Keratinocyte (primary cell): ENCODE results near the gene UBL5. TPM values are rescaled to one million over a fixed set of nuclear protein-coding genes. Genes with fewer than 3 reads are reported as not detected.
A peak's percentile ranks its signal among the peaks of the same experiment; 100 is the strongest.

Experiments
- DNase-seq: peaks from one replicate; pipeline ENCODE4 v3.0.0-alpha.2; 2011; ENCODE audit warnings: low read depth, missing footprints, low spot score
- FAIRE-seq: peaks from 2 replicates; lab custom pipeline; 2011; peaks lifted over from hg19 to GRCh38; lab: Jason Lieb, UNC
- H2AFZ ChIP-seq: 2 replicates; pipeline ENCODE4 v1.6.0; 2012; ENCODE audit warnings: low read length, control low read depth, inconsistent platforms; ENCODE audit not compliant: control insufficient read depth
- H3K27ac ChIP-seq: 2 replicates; pipeline ENCODE4 v1.5.1; 2011; ENCODE audit warnings: low read length; ENCODE audit not compliant: control insufficient read depth, insufficient read depth
- H3K27me3 ChIP-seq: 3 replicates; pipeline ENCODE4 v1.6.0; 2011; ENCODE audit warnings: low read length; ENCODE audit not compliant: control insufficient read depth, insufficient read depth; ENCODE audit errors: extremely low read depth
- H3K36me3 ChIP-seq, 2 experiments: 2 replicates in 1 of 2; 3 replicates in 1 of 2; pipeline ENCODE4 v1.5.1; 2011; ENCODE audit warnings: low read length in 2 of 2, mild to moderate bottlenecking in 1 of 2; ENCODE audit not compliant: control insufficient read depth in 2 of 2, insufficient read depth in 2 of 2; ENCODE audit errors: extremely low read depth in 1 of 2
- H3K4me1 ChIP-seq: 3 replicates; pipeline ENCODE4 v1.5.1; 2011; ENCODE audit warnings: low read length; ENCODE audit not compliant: control insufficient read depth, insufficient read depth; ENCODE audit errors: extremely low read depth
- H3K4me2 ChIP-seq: 3 replicates; pipeline ENCODE4 v1.6.0; 2011; ENCODE audit warnings: low read depth, low read length; ENCODE audit not compliant: control insufficient read depth, insufficient read depth; ENCODE audit errors: extremely low read depth
- H3K4me3 ChIP-seq, 3 experiments: fragments of 200-600 bp in 1 of 3; sonication (generic) in 1 of 3; 2 replicates in 2 of 3; 3 replicates in 1 of 3; pipeline ENCODE4 v1.5.1; 2011 to 2016; ENCODE audit warnings: low read length in 3 of 3, mild to moderate bottlenecking in 3 of 3, control low read depth in 2 of 3, inconsistent platforms in 1 of 3, low read depth in 1 of 3, mixed read lengths in 1 of 3, mixed run types in 1 of 3, moderate library complexity in 1 of 3; ENCODE audit not compliant: control insufficient read depth in 2 of 3, insufficient read depth in 2 of 3; ENCODE audit errors: extremely low read depth in 1 of 3
- H3K79me2 ChIP-seq: 2 replicates; pipeline ENCODE4 v1.6.0; 2012; ENCODE audit warnings: low read length; ENCODE audit not compliant: control insufficient read depth, insufficient read depth
- H3K9ac ChIP-seq: 3 replicates; pipeline ENCODE4 v1.6.0; 2011; ENCODE audit warnings: low read length; ENCODE audit not compliant: control insufficient read depth, insufficient read depth; ENCODE audit errors: extremely low read depth
- H3K9me1 ChIP-seq: 3 replicates; pipeline ENCODE4 v1.6.0; 2011; ENCODE audit warnings: low read length; ENCODE audit not compliant: control insufficient read depth, insufficient read depth; ENCODE audit errors: extremely low read depth
- H3K9me3 ChIP-seq: 2 replicates; pipeline ENCODE4 v1.5.1; 2012; ENCODE audit warnings: low read depth, low read length; ENCODE audit not compliant: control insufficient read depth
- H4K20me1 ChIP-seq: 3 replicates; pipeline ENCODE4 v1.6.0; 2011; ENCODE audit warnings: low read length; ENCODE audit not compliant: control insufficient read depth, insufficient read depth; ENCODE audit errors: extremely low read depth
- EZH2 ChIP-seq: IDR thresholded peaks from one replicate; pipeline ENCODE4 v1.6.1; 2012; ENCODE audit warnings: inconsistent platforms, mild to moderate bottlenecking, low read length, moderate library complexity
- dilution Hi-C: fragments of 300-500 bp; cut with MboI; formaldehyde crosslinking; loops from one replicate; pipeline ENCODE4 v1.7.0; 2020; ENCODE audit warnings: low sequenced_read_pairs; ENCODE audit not compliant: extremely low pct_ligation_motif_present
- polyA plus RNA-seq, 5 experiments: library from polyadenylated mRNA; depleted of rRNA in 3 of 5; stranded (reverse) in 3 of 5; stranded (forward) in 1 of 5; unstranded in 1 of 5; fragments of >200 nt; gene quantifications; 1 replicate in 1 of 5; 2 replicates in 3 of 5; 3 replicates in 1 of 5; pipeline versions ENCODE4 v1.2.1 to v1.2.3, GENCODE V29; 2011 to 2012; ENCODE audit warnings: missing spikeins in 2 of 5, low read depth in 1 of 5, low replicate concordance in 1 of 5
- TF ChIP-seq, protein P1 (sequence below), 3 experiments: IDR thresholded peaks in 1 of 3; conservative IDR thresholded peaks in 1 of 3; optimal IDR thresholded peaks in 1 of 3; 2 replicates in 2 of 3; 3 replicates in 1 of 3; pipeline versions ENCODE3 to v1.5.1; 2011; ENCODE audit warnings: low read length in 3 of 3, mild to moderate bottlenecking in 3 of 3, moderate library complexity in 2 of 3, control low read depth in 1 of 3, inconsistent platforms in 1 of 3; ENCODE audit not compliant: insufficient read depth in 2 of 3; ENCODE audit errors: extremely low read depth in 1 of 3

The UBL5 gene
- polyA plus RNA-seq, 1 donor (not counting 4 experiments of a cell fraction or from before 2014, with no cell fraction given), result 995 TPM

DNA sequence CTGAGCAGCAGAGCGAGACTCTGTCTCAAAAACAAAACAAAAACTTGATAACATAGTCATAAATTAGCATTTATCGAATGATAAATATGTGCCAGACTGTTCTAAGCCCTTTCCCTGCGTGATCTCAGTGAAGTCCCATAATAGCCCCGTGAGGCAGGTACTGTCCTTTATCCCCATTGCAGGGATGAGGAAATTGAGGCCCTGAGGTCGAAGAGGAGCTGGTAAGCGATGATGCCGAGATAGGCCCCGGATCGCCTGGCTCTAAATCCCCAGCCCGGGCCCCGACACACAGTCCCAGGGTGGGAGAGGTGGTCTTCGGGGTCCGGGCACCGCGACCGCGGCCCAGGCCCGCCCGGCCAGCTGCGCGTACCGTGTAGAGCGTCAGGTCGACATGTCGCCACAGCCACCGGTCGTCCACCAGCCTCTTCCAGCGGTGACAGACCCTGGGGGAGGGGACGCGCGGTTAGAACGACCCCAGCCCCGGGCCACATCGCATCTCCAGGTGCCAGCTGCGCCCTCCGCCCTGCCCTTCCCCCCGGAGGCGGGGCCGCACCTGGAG lies 9.5 kb upstream of the UBL5 start:
- H4K20me1 ChIP-seq, result no peaks in the 10 kb centered on the region
- no peak for FAIRE-seq
- peaks cover 15% of the 10 kb centered on the region for H3K4me1 ChIP-seq
- peak overlapping the region; percentile 95 for H3K9ac ChIP-seq
- peak overlapping the region; percentile 83 to 98 (median 91) for H3K4me3 ChIP-seq
- dilution Hi-C loops, result no loop called here
- H3K79me2 ChIP-seq, result peaks cover 36% of the 10 kb centered on the region
- H2AFZ ChIP-seq, result peak overlapping the region; percentile 94
- no peaks in the 10 kb centered on the region for H3K27me3 ChIP-seq
- no peaks in the 10 kb centered on the region for H3K9me1 ChIP-seq
- peak overlapping the region; percentile 93 for H3K27ac ChIP-seq
- H3K4me2 ChIP-seq, result peak overlapping the region; percentile 95
- H3K36me3 ChIP-seq, result no peaks in the 10 kb centered on the region
- DNase-seq, result no peak
- no peak for TF ChIP-seq EZH2
- TF ChIP-seq, protein P1, sequence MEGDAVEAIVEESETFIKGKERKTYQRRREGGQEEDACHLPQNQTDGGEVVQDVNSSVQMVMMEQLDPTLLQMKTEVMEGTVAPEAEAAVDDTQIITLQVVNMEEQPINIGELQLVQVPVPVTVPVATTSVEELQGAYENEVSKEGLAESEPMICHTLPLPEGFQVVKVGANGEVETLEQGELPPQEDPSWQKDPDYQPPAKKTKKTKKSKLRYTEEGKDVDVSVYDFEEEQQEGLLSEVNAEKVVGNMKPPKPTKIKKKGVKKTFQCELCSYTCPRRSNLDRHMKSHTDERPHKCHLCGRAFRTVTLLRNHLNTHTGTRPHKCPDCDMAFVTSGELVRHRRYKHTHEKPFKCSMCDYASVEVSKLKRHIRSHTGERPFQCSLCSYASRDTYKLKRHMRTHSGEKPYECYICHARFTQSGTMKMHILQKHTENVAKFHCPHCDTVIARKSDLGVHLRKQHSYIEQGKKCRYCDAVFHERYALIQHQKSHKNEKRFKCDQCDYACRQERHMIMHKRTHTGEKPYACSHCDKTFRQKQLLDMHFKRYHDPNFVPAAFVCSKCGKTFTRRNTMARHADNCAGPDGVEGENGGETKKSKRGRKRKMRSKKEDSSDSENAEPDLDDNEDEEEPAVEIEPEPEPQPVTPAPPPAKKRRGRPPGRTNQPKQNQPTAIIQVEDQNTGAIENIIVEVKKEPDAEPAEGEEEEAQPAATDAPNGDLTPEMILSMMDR (optimal IDR thresholded peaks at IDR 0.05 in 1 of 3, IDR thresholded peaks at IDR 0.05 in 1 of 3, conservative IDR thresholded peaks at IDR 0.05 in 1 of 3; ENCODE audit: extremely low read depth in 1 of 3, insufficient read depth in 2 of 3, low read length in 3 of 3), result no peak
- H3K9me3 ChIP-seq, result no peaks in the 10 kb centered on the region

DNA sequence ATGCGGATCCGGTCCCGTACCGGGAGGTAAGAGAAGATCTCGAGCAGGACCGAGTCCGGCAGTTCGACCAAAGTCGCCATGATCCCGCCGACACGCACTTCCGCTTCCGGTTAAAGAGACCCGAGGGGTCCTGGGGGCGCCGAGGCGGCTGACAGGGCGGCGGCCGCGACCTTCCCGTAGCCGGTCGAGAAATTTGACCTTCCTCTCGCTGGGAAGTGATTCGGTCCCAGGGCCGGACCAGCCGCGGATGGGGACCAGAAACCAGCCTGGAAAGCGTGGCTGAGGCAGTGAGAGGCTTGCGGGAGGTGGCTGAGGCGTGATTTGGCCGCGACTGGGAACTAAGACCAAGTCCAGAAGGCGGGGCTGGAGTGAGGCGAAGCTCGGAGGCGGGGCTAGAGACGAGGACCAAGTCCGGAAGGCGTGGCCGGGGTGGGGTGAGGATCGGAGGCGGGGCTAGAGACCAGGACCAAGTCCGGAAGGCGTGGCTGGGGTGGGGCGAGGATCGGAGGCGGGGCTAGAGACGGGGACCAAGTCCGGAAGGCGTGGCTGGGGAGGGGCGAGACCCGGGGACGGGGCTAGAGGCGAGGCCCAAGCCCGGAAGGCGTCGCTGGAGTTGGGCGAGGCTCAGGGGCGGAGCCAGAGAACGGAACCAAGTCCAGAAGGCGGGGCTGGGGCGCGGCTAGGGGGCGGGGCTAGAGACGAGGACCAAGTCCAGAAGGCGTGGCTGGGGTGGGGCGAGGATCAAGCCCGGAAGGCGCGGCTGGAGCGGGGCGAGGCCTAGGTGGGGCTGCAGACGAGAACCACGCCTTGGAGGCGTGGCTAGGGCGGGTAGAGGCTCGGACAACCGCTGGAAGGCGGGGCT lies 8.8 kb upstream of the UBL5 start, which contains the start of gene FBXL12:
Gene FBXL12, minus strand, starts transcription at position 346 of the 862 bp plus-strand sequence. Its CDS starts 266 bp downstream, at position 80.
- no peak for TF ChIP-seq EZH2
- TF ChIP-seq, protein P1 (optimal IDR thresholded peaks at IDR 0.05 in 1 of 3, IDR thresholded peaks at IDR 0.05 in 1 of 3, conservative IDR thresholded peaks at IDR 0.05 in 1 of 3; ENCODE audit: extremely low read depth in 1 of 3, insufficient read depth in 2 of 3, low read length in 3 of 3), result no peak
- Histone ChIP-seq H3K4me3 (peak within 1 kb of the TSS; percentile 83 to 98 (median 91)), H3K27me3 (no peaks in the 10 kb centered on the region), H3K36me3 (no peaks in the 10 kb centered on the region), H4K20me1 (no peaks in the 10 kb centered on the region), H3K9ac (peak within 1 kb of the TSS; percentile 95), H3K4me1 (peaks cover 15% of the 10 kb centered on the region), H3K27ac (peak within 1 kb of the TSS; percentile 93), H3K4me2 (peak within 1 kb of the TSS; percentile 95), H2AFZ (peak within 1 kb of the TSS; percentile 94), H3K9me3 (no peaks in the 10 kb centered on the region), H3K79me2 (peaks cover 34% of the 10 kb centered on the region), H3K9me1 (no peaks in the 10 kb centered on the region)
- dilution Hi-C loops, result no loop called here
- DNase-seq (peak; percentile 99), FAIRE-seq (peak; percentile 85)
